Calu3 (cell line): Measurements from ENCODE around the gene ATP6V0A1. TPM values are rescaled to one million over a fixed set of nuclear protein-coding genes. Genes with fewer than 3 reads are reported as not detected.

ENCODE experiments used
- BruUV-seq: library from RNA; stranded (reverse); fragments of 400-500 nt; replicated peaks from 2 replicates; lab custom pipeline; 2021; lab: Mats Ljungman, UMichigan
- CTCF ChIA-PET: fragments of 300-600 bp; sonication (Branson Sonifier 250); formaldehyde crosslinking; loops from one replicate; lab custom pipeline; 2022; ENCODE audit warnings: antibody characterized with exemption; lab: Charles Lee
- DNase-seq: peaks from one replicate; pipeline ENCODE4 v3.0.0; 2022
- H3K27ac Mint-ChIP-seq: one replicate; pipeline ENCODE4 v1.8.0; 2022; ENCODE audit warnings: mixed read lengths; ENCODE audit not compliant: unreplicated experiment
- H3K27me3 Mint-ChIP-seq: one replicate; pipeline ENCODE4 v1.8.0; 2022; ENCODE audit warnings: mixed read lengths; ENCODE audit not compliant: unreplicated experiment
- H3K36me3 Mint-ChIP-seq: one replicate; pipeline ENCODE4 v1.8.0; 2022; ENCODE audit warnings: mild to moderate bottlenecking, moderate library complexity, mixed read lengths; ENCODE audit not compliant: insufficient read depth, unreplicated experiment
- H3K4me1 Mint-ChIP-seq: one replicate; pipeline ENCODE4 v1.8.0; 2022; ENCODE audit warnings: mild to moderate bottlenecking, low read depth, mixed read lengths; ENCODE audit not compliant: unreplicated experiment
- H3K4me3 Mint-ChIP-seq: one replicate; pipeline ENCODE4 v1.8.0; 2022; ENCODE audit warnings: mild to moderate bottlenecking, low read depth, moderate library complexity, mixed read lengths; ENCODE audit not compliant: unreplicated experiment
- H3K9me3 Mint-ChIP-seq: one replicate; pipeline ENCODE4 v1.8.0; 2022; ENCODE audit warnings: low read depth, mixed read lengths; ENCODE audit not compliant: unreplicated experiment
- intact Hi-C: fragments of 100-400 bp; cut with micrococcal nuclease; formaldehyde crosslinking; loops from one replicate; pipeline ENCODE4 v1.10.0; 2022; ENCODE audit not compliant: unreplicated experiment
- total RNA-seq: library from RNA; stranded (reverse); gene quantifications from 2 replicates; pipeline ENCODE4 v1.2.3, GENCODE V29; 2022
- TF ChIP-seq, protein P1 (sequence below): fragments of 200-600 bp; IDR thresholded peaks from one replicate; pipeline ENCODE4 v1.8.0; 2022; ENCODE audit warnings: antibody characterized with exemption; ENCODE audit not compliant: unreplicated experiment

The ATP6V0A1 gene
- total RNA-seq, 1 experiment from 2014 or later: 141 TPM

DNA sequence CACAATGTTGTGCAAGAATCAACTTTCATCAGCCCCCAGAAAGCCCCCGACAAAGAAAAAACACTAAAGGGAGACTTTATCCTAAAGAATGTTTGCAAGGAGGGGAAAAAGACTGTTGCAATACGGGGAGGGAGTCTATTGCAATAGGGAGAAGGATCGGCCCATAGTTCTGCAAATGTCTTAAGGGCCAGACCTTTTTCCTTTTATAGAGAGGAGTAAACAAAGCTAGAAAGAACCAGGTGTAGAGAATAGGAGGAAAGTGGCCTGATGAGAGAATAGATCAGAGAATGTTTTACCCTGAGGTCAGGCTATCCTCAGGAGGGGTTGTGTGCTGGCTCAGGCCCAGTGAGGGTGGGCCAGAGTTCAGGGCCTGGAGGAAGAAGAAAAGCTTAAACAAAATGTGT, 26.9 kb upstream of the ATP6V0A1 start:
- CTCF ChIA-PET: interaction anchor here (1.3 kb wide), 1 partner anchor 95 kb away, joined by 3 read pairs; no protein-coding TSS in a partner anchor
- Mint-ChIP-seq H3K27me3 (no peaks in the 10 kb centered on the region), H3K9me3 (peaks cover 3% of the 10 kb centered on the region), H3K4me1 (peaks cover 24% of the 10 kb centered on the region), H3K36me3 (no peaks in the 10 kb centered on the region), H3K4me3 (no peak overlapping the region), H3K27ac (no peak overlapping the region)
- BruUV-seq: no TSS peak
- intact Hi-C loops: no loop called here
- TF ChIP-seq, protein P1, sequence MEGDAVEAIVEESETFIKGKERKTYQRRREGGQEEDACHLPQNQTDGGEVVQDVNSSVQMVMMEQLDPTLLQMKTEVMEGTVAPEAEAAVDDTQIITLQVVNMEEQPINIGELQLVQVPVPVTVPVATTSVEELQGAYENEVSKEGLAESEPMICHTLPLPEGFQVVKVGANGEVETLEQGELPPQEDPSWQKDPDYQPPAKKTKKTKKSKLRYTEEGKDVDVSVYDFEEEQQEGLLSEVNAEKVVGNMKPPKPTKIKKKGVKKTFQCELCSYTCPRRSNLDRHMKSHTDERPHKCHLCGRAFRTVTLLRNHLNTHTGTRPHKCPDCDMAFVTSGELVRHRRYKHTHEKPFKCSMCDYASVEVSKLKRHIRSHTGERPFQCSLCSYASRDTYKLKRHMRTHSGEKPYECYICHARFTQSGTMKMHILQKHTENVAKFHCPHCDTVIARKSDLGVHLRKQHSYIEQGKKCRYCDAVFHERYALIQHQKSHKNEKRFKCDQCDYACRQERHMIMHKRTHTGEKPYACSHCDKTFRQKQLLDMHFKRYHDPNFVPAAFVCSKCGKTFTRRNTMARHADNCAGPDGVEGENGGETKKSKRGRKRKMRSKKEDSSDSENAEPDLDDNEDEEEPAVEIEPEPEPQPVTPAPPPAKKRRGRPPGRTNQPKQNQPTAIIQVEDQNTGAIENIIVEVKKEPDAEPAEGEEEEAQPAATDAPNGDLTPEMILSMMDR: no peak
- DNase-seq: no peak

DNA sequence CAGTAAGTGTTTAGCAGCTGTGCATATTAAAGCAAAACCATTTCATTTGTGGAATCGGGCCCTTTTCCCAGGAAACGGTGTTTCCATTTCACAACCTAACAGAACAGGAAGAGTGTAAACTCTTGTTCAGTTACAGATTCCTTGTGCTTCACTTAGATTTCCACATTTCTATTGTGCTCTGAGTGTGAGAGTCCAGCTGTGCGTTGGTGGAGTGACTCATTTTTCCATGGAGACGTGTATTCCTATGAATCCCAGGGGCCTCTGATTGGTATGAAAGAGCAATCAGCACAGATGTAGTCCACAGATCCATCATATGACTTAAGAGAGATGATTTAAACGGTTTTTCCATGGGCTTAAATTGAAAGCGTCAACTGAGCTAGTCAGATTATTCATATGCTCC, 22.3 kb upstream of the ATP6V0A1 start:
- H3K27ac Mint-ChIP-seq: no peak overlapping the region
- DNase-seq: no peak
- BruUV-seq: no TSS peak
- TF ChIP-seq, protein P1: no peak
- intact Hi-C loops: no loop called here
- H3K27me3 Mint-ChIP-seq: no peaks in the 10 kb centered on the region
- H3K9me3 Mint-ChIP-seq: peaks cover 3% of the 10 kb centered on the region
- CTCF ChIA-PET: interaction anchor here (0.6 kb wide), 1 partner anchor 26 kb away, joined by 3 read pairs; no protein-coding TSS in a partner anchor
- peaks cover 15% of the 10 kb centered on the region for H3K4me1 Mint-ChIP-seq
- no peaks in the 10 kb centered on the region for H3K36me3 Mint-ChIP-seq
- H3K4me3 Mint-ChIP-seq: no peak overlapping the region

DNA sequence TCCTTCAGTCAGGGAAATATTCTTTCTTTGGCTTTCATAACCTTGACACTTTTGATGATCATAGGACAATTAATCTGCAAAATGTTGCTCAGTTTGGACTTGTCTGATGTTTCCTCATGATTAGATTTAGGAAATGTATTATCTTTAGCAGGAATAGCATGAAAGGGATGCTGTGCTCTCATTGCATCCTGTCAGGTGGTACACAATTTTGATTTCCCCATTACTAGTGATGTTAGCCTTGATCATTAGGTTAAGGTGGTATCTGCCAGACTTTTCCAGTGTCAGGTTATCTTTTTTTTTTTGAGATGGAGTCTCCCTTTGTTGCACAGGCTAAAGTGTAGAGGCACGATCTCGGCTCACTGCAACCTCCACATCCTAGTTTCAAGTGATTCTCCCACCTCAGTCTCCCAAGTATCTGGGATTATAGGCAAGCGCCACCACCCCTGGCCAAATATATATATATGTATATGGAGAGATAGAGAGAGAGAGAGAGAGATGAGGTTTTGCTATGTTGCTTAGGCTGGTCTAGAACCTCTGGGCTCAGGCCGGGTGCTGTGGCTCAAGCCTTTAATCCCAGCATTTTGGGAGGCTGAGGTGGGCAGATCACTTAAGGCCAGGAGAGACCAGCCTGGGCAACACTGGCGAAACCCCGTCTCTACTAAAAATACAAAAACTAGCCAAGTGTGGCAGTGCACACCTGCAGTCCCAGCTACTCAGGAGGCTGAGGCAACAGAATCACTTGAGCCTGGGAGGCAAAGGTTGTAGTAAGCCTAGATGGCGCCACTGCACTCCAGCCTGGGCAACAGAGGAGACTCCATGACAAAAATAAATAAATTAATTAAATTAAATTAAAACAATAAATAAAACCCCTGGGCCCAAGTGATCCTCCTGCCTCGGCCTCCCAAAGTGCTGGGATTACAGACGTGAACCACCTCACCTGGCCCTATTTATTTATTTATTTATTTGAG, 19.8 kb upstream of the ATP6V0A1 start:
- Mint-ChIP-seq H3K4me3 (no peak overlapping the region), H3K4me1 (peaks cover 13% of the 10 kb centered on the region), H3K36me3 (no peaks in the 10 kb centered on the region), H3K9me3 (no peaks in the 10 kb centered on the region), H3K27me3 (no peaks in the 10 kb centered on the region), H3K27ac (no peak overlapping the region)
- CTCF ChIA-PET: no interaction called here
- BruUV-seq: no TSS peak
- peak; percentile 57 for DNase-seq
- TF ChIP-seq, protein P1: no peak
- intact Hi-C loops: no loop called here

DNA sequence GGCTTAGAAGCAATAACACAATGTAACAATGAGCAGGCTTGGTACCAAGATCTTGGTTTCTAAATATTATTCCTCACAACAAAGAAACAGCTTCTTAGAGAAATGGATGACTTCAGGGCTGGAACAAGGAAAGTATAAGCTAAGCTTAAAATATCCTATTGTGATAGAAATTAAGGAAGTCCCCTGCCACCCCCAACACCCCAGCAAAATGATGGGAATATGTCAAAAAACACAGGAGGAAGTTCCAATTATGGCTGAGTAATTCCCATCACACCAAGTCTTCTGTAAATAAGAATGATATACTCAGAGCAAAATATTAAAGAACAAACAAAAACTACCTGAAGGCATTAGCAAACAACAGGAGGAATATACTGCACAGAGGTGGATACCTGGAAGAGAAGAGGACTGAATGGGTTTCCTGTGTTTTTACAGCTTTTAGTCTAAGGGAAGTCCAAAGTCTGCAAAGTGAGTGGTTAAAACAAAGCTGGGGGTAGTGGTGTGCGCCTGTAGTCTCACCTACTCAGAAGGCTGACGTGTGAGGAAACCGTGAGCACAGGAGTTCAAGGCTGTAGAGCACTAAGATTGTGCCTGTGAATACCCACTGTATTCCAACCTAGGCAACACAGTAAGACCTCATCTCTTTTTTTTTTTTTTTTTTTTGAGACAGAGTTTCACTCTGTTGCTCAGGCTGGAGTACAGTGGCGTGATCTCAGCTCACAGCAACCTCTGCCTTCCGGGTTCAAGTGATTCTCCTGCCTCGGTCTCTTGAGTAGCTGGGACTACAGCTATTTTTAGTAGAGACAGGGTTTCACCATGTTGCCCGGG, 17.1 kb upstream of the ATP6V0A1 start:
- DNase-seq: no peak
- BruUV-seq: no TSS peak
- TF ChIP-seq, protein P1: no peak
- intact Hi-C loops: no loop called here
- H3K27me3 Mint-ChIP-seq: no peaks in the 10 kb centered on the region
- H3K4me3 Mint-ChIP-seq: no peak overlapping the region
- H3K4me1 Mint-ChIP-seq: peaks cover 13% of the 10 kb centered on the region
- peak overlapping the region; percentile 2 for H3K27ac Mint-ChIP-seq
- CTCF ChIA-PET: interaction anchor here (0.6 to 1.3 kb wide), 9 partner anchors 18 to 292 kb away, joined by 3 to 5 read pairs (median 3); partner anchors contain the start of gene CAVIN1
- no peaks in the 10 kb centered on the region for H3K36me3 Mint-ChIP-seq
- no peaks in the 10 kb centered on the region for H3K9me3 Mint-ChIP-seq
